Endodermal cell (in vitro differentiated cells): ENCODE data around the gene ZNF814. TPM values are rescaled to one million over a fixed set of nuclear protein-coding genes. Genes with fewer than 3 reads are reported as not detected.
"Not testable (repeated sequence)": the region's sequence is repeated elsewhere in the genome, so short reads cannot be mapped to it uniquely, and the experiment has no call there.

Experiments
- DNase-seq: peaks from one replicate; pipeline ENCODE4 v3.0.0-alpha.2; 2017
- H3K27ac ChIP-seq: 2 replicates; pipeline ENCODE4 v1.5.1; 2013; ENCODE audit warnings: mild to moderate bottlenecking, low read depth, low read length, moderate library complexity
- H3K27me3 ChIP-seq: 2 replicates; pipeline ENCODE4 v1.6.1; 2013; ENCODE audit warnings: mild to moderate bottlenecking, low read length, moderate library complexity; ENCODE audit not compliant: insufficient read depth, control insufficient read depth, poor library complexity, severe bottlenecking
- H3K36me3 ChIP-seq: 2 replicates; pipeline ENCODE4 v1.7.0; 2013; ENCODE audit warnings: mild to moderate bottlenecking, low read length, moderate library complexity; ENCODE audit not compliant: control insufficient read depth, insufficient read depth
- H3K4me1 ChIP-seq: one replicate; pipeline ENCODE4 v1.7.0; 2013; ENCODE audit warnings: low read length; ENCODE audit not compliant: control insufficient read depth, insufficient read depth
- H3K4me3 ChIP-seq: 2 replicates; pipeline ENCODE4 v1.5.1; 2013; ENCODE audit warnings: mild to moderate bottlenecking, low read length, moderate library complexity
- H3K9ac ChIP-seq: 2 replicates; pipeline ENCODE4 v1.6.1; 2013; ENCODE audit warnings: mild to moderate bottlenecking, low read length, moderate library complexity; ENCODE audit not compliant: poor library complexity, severe bottlenecking; ENCODE audit errors: extremely low read depth
- H3K9me3 ChIP-seq: 2 replicates; pipeline ENCODE4 v1.6.1; 2013; ENCODE audit warnings: mild to moderate bottlenecking, low read length, moderate library complexity; ENCODE audit not compliant: control insufficient read depth
- H3K27ac Mint-ChIP-seq: 2 replicates; pipeline ENCODE4 v1.8.0; 2020; ENCODE audit warnings: mixed read lengths
- H3K27me3 Mint-ChIP-seq: 2 replicates; pipeline ENCODE4 v1.8.0; 2021; ENCODE audit warnings: mild to moderate bottlenecking, mixed read lengths; ENCODE audit not compliant: insufficient read depth
- H3K36me3 Mint-ChIP-seq: 2 replicates; pipeline ENCODE4 v1.8.0; 2020; ENCODE audit warnings: low read depth, mixed read lengths
- H3K4me1 Mint-ChIP-seq: 2 replicates; pipeline ENCODE4 v1.8.0; 2020; ENCODE audit warnings: mixed read lengths
- H3K4me3 Mint-ChIP-seq: 2 replicates; pipeline ENCODE4 v1.8.0; 2020; ENCODE audit warnings: mild to moderate bottlenecking, moderate library complexity, mixed read lengths
- H3K9me3 Mint-ChIP-seq: 2 replicates; pipeline ENCODE4 v1.8.0; 2020; ENCODE audit warnings: mild to moderate bottlenecking, mixed read lengths
- WGBS, 2 experiments: methylation state at CpG; one replicate each; pipeline versions ENCODE4 v1.1.5 to v1.1.7; 2013; ENCODE audit warnings: missing lambda C conversion rate in 2 of 2, mixed read lengths in 1 of 2; ENCODE audit not compliant: insufficient coverage in 1 of 2, insufficient read length in 1 of 2; 5-methylcytosine and 5-hydroxymethylcytosine counted together
- total RNA-seq, 2 donors: library from RNA; stranded (reverse); fragmentation: NEBNext Ultra II Directional in 1 of 2; extraction: Animal tissue kit (Norgen Biotek cat#: 25700) in 1 of 2; gene quantifications; 2 replicates in 1 of 2; 3 replicates in 1 of 2; pipeline ENCODE4 v1.2.1, GENCODE V29; 2021
- TF ChIP-seq, protein P1 (sequence below): fragments of 200-600 bp; sonication (generic); conservative IDR thresholded peaks from 2 replicates; pipeline ENCODE4 v1.5.0; 2021; ENCODE audit warnings: antibody characterized with exemption, mild to moderate bottlenecking

Gene ZNF814
- total RNA-seq, 2 donors from 2014 or later = 54.7 to 63.0 TPM

DNA sequence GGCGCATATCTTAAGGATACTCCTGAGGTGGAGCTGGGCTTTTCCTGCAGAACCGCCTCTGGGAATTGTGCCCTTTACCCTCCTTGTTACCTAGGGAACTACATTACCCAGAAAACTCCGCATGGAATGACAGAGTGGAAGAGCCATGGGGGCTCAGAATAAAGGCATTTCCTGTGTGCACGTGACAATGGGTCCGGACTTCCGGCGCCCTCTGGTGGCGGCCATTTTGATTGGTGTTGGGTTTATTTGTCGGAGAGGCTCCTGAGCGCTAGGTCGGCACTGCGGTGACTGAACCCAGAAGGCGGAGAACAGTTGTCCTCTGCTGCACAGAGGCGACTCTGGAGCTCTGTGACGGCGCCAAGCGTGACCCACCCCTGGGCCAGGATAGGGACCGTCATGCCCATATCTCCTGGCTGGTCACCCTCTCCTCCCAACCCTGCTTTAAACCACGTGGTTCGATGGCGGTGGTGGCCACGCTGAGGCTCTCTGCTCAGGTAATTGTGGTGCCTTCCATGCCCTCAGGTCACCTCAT lies 58.7 kb downstream of the ZNF814 start, which contains the start of gene ZNF587B:
Gene ZNF587B (plus strand): TSS at position 229 of the 532 bp plus-strand sequence. CDS start 230 bp downstream, at position 459.
- peak within 1 kb of the TSS; percentile 92 for H3K9ac ChIP-seq
- H3K4me3 ChIP-seq = peak within 1 kb of the TSS; percentile 81
- Mint-ChIP-seq H3K27ac (peak within 1 kb of the TSS; percentile 99), H3K9me3 (peaks cover 5% of the 10 kb centered on the region), H3K4me3 (peak within 1 kb of the TSS; percentile 86), H3K27me3 (no peaks in the 10 kb centered on the region), H3K36me3 (peaks cover 44% of the 10 kb centered on the region), H3K4me1 (peaks cover 35% of the 10 kb centered on the region)
- no peaks in the 10 kb centered on the region for H3K4me1 ChIP-seq
- TF ChIP-seq, protein P1, sequence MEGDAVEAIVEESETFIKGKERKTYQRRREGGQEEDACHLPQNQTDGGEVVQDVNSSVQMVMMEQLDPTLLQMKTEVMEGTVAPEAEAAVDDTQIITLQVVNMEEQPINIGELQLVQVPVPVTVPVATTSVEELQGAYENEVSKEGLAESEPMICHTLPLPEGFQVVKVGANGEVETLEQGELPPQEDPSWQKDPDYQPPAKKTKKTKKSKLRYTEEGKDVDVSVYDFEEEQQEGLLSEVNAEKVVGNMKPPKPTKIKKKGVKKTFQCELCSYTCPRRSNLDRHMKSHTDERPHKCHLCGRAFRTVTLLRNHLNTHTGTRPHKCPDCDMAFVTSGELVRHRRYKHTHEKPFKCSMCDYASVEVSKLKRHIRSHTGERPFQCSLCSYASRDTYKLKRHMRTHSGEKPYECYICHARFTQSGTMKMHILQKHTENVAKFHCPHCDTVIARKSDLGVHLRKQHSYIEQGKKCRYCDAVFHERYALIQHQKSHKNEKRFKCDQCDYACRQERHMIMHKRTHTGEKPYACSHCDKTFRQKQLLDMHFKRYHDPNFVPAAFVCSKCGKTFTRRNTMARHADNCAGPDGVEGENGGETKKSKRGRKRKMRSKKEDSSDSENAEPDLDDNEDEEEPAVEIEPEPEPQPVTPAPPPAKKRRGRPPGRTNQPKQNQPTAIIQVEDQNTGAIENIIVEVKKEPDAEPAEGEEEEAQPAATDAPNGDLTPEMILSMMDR = peak; percentile 61
- peak within 1 kb of the TSS; percentile 93 for H3K27ac ChIP-seq
- peaks cover 32% of the 10 kb centered on the region for H3K36me3 ChIP-seq
- 1 to 3% methylated on average over 6 to 22 of the region's 22 CpGs for WGBS, 2 experiments
- H3K9me3 ChIP-seq = peaks cover 9% of the 10 kb centered on the region
- DNase-seq = peak; percentile 97
- H3K27me3 ChIP-seq = no peaks in the 10 kb centered on the region

DNA sequence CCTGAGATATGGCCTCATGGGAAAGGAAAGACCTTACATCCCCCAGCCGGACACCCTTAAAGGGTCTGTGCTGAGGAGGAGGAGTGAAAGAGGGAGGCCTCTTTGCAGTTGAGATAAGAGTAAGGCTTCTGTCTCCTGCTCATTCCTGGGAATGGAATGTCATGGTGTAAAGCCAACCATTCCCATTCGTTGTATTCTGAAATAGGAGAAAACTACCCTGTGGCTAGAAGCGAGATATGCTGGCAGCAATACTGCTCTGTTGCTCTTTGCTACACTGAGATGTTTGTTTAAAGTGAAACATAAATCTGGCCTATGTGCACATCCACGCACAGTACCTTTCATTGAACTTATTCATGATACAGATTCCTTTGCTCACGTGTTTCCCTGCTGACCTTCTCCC lies 59.5 kb downstream of the ZNF814 start:
- TF ChIP-seq, protein P1 = no peak

DNA sequence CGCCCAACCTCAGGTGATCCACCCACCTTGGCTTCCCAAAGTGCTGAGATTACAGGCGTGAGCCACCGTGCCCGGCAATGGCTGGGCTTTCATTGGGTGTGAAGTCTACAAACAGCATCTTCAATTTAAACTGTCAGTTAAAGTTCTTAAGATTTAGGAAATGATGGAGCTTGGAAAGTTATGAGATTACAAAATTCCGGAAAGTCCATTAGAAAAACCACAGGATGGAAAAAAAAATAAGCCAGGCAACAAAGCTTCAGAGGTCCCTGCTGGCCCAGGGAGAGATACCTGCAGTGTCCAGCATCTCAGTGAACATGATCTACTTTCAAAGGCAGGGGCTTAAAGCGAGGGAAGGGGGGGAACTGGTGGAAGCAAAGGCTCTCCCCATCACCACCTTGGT lies 63.3 kb downstream of the ZNF814 start:
- Mint-ChIP-seq H3K27me3 (no peaks in the 10 kb centered on the region), H3K4me3 (no peak overlapping the region), H3K27ac (no peak overlapping the region), H3K4me1 (peaks cover 51% of the 10 kb centered on the region), H3K9me3 (peaks cover 5% of the 10 kb centered on the region), H3K36me3 (peaks cover 51% of the 10 kb centered on the region)
- Histone ChIP-seq H3K4me1 (no peaks in the 10 kb centered on the region), H3K36me3 (peaks cover 44% of the 10 kb centered on the region), H3K4me3 (no peak overlapping the region), H3K27ac (no peak overlapping the region), H3K9ac (no peak overlapping the region), H3K9me3 (peaks cover 9% of the 10 kb centered on the region), H3K27me3 (no peaks in the 10 kb centered on the region)
- 94 to 96% methylated on average over 5 of the region's 6 CpGs for WGBS, 2 experiments
- DNase-seq = no peak
- TF ChIP-seq, protein P1 = no peak

More for the DNA sequence above, 59.5 kb downstream of the ZNF814 start:
- no peaks in the 10 kb centered on the region for H3K4me1 ChIP-seq
- peak overlapping the region; percentile 86 for H3K4me3 Mint-ChIP-seq
- no peak for DNase-seq
- H3K36me3 ChIP-seq = peaks cover 39% of the 10 kb centered on the region
- peaks cover 9% of the 10 kb centered on the region for H3K9me3 ChIP-seq
- H3K27me3 Mint-ChIP-seq = no peaks in the 10 kb centered on the region
- WGBS, 2 experiments = 85 to 92% methylated on average over 4 to 5 of the region's 5 CpGs
- H3K36me3 Mint-ChIP-seq = peaks cover 49% of the 10 kb centered on the region
- H3K4me3 ChIP-seq = no peak overlapping the region
- H3K4me1 Mint-ChIP-seq = peaks cover 40% of the 10 kb centered on the region
- H3K27ac Mint-ChIP-seq = peak overlapping the region; percentile 99
- H3K9me3 Mint-ChIP-seq = peaks cover 5% of the 10 kb centered on the region
- no peaks in the 10 kb centered on the region for H3K27me3 ChIP-seq
- H3K9ac ChIP-seq = no peak overlapping the region
- peak overlapping the region; percentile 46 for H3K27ac ChIP-seq

DNA sequence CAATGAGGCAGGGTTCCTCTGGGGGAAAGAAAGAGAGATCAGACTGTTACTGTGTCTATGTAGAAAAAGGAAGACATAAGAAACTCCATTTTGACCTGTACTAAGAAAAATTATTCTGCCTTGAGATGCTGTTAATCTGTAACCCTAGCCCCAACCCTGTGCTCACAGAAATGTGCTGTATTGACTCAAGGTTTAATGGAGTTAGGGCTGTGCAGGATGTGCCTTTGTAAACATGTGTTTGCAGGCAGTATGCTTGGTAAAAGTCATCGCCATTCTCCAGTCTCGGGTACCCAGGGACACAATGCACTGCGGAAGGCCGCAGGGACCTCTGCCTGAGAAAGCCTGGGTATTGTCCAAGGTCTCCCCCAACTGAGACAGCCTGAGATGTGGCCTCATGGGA lies 65.2 kb downstream of the ZNF814 start:
- Mint-ChIP-seq H3K4me3 (peak overlapping the region; percentile 39), H3K36me3 (peaks cover 46% of the 10 kb centered on the region), H3K27ac (peak overlapping the region; percentile 84), H3K4me1 (peaks cover 43% of the 10 kb centered on the region)
- DNase-seq, H3K27me3 ChIP-seq, H3K9ac ChIP-seq, H3K27me3 Mint-ChIP-seq, H3K27ac ChIP-seq, H3K4me1 ChIP-seq, H3K9me3 ChIP-seq, H3K9me3 Mint-ChIP-seq: not testable (repeated sequence)
- WGBS, 2 experiments = 85 to 100% methylated on average over 2 to 4 of the region's 4 CpGs
- Histone ChIP-seq H3K36me3 (peaks cover 44% of the 10 kb centered on the region), H3K4me3 (peak overlapping the region; percentile 69)

DNA sequence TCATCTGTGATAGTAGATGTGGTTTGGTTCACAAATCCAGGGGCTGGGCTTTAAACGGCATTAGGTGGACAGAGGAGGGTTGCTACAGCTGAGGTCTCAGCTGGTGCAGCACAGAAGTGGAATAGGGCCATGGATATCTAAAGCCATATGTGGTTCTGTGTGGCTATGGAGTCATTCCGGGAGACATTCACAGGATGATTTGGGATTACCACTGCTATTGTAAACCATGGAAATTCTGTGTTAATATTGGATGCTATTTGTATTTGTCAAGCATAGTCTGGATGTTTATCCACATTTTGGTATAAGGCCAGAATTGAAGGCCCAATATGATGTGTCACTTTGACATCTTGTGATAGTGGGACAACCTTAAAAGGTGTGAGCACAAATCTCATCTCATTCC lies 65.7 kb downstream of the ZNF814 start:
- H3K4me1 ChIP-seq, H3K27me3 Mint-ChIP-seq, H3K4me3 Mint-ChIP-seq: not testable (repeated sequence)

More for the DNA sequence above, 65.7 kb downstream of the ZNF814 start:
- not testable (repeated sequence) for DNase-seq, H3K27ac Mint-ChIP-seq, H3K27me3 ChIP-seq, H3K9ac ChIP-seq, H3K27ac ChIP-seq, H3K9me3 ChIP-seq, H3K9me3 Mint-ChIP-seq
- peaks cover 43% of the 10 kb centered on the region for H3K36me3 ChIP-seq
- H3K4me3 ChIP-seq = peak overlapping the region; percentile 69
- Mint-ChIP-seq H3K4me1 (peaks cover 47% of the 10 kb centered on the region), H3K36me3 (peaks cover 46% of the 10 kb centered on the region)
- 88 to 100% methylated on average over 1 to 2 of the region's 2 CpGs for WGBS, 2 experiments
